ENCODE data around the gene CD200. TPM values are rescaled to one million over a fixed set of nuclear protein-coding genes. Genes with fewer than 3 reads are reported as not detected.
"Not testable (repeated sequence)": the region's sequence is repeated elsewhere in the genome, so short reads cannot be mapped to it uniquely, and the experiment has no call there.

The CD200 gene
- total RNA-seq, 1 donor from 2014 or later = 3.9 TPM

DNA sequence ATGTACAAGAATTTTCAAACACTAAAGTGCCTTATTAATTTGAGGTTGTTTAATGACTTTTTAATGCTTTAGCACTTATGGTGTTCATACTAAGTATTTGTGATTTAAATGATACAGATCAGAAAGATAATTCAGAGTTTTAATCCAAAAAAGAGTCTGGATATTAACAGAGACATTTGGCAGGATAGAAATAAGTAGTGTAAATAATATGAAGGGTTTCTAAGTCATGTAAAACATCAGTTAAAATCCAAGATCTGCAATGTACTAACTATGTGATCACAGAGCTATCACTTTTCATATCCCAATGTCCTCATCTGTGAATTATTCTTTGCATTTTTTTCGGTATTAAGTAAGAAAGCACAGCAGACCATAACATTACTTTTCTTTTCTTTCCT is 62.9 kb downstream of the CD200 start:
- Histone ChIP-seq H3K27ac (peak overlapping the region; percentile 13), H3K4me3 (no peak overlapping the region), H3K36me3 (no peaks in the 10 kb centered on the region), H3K27me3 (no peaks in the 10 kb centered on the region), H3K4me1 (peaks cover 15% of the 10 kb centered on the region), H3K9me3 (no peaks in the 10 kb centered on the region)
- intact Hi-C loops (cut with DNase I) = no loop called here
- TF ChIP-seq CTCF (IDR thresholded peaks at IDR 0.05) (no peak), POLR2A (IDR thresholded peaks at IDR 0.05) (no peak), POLR2AphosphoS5 (IDR thresholded peaks at IDR 0.05; ENCODE audit: insufficient read depth in 1 of 2, low read depth in 1 of 2) (no peak)
- no peak for DNase-seq (ENCODE audit: extremely low spot score in 2 of 2)

- H3K4me3 ChIP-seq = no peak overlapping the region
- H3K27ac ChIP-seq = no peak overlapping the region
- no peaks in the 10 kb centered on the region for H3K36me3 ChIP-seq
- no peak for TF ChIP-seq CTCF (IDR thresholded peaks at IDR 0.05)
- no peak for TF ChIP-seq POLR2AphosphoS5 (IDR thresholded peaks at IDR 0.05; ENCODE audit: insufficient read depth in 1 of 2, low read depth in 1 of 2)
- no peak for TF ChIP-seq POLR2A (IDR thresholded peaks at IDR 0.05)
- no peaks in the 10 kb centered on the region for H3K27me3 ChIP-seq
- peaks cover 6% of the 10 kb centered on the region for H3K4me1 ChIP-seq
- intact Hi-C loops (cut with DNase I) = no loop called here
- DNase-seq (ENCODE audit: extremely low spot score in 2 of 2) = no peak
- no peaks in the 10 kb centered on the region for H3K9me3 ChIP-seq
Observed at GRCh38 chr3:112397556-112397955, 64.6 kb downstream of the CD200 start.

DNA sequence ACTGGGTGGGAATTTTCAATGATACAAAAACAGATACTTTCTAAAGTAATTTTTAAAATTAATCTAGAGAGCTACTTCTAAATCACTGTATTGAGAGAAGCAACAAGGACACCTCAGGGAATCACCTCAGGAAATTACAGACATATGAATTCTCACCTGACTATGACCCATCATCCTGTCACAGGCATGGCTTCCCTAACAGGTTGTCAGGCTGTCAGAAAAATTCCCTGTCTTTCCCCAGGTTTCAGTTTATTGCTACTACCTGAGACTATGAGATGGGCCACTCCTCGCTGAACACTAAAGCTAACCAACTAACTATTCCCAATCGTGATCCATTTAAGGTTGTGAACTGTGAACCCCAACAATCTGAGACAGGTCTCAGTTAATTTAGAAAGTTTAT is 66.1 kb downstream of the CD200 start:
- TF ChIP-seq POLR2AphosphoS5 (IDR thresholded peaks at IDR 0.05; ENCODE audit: insufficient read depth in 1 of 2, low read depth in 1 of 2) = no peak
- TF ChIP-seq CTCF (IDR thresholded peaks at IDR 0.05) = no peak
- TF ChIP-seq POLR2A (IDR thresholded peaks at IDR 0.05) = no peak
- H3K27me3 ChIP-seq = no peaks in the 10 kb centered on the region
- no peak for DNase-seq (ENCODE audit: extremely low spot score in 2 of 2)
- H3K27ac ChIP-seq = no peak overlapping the region
- H3K36me3 ChIP-seq = no peaks in the 10 kb centered on the region
- H3K9me3 ChIP-seq = no peaks in the 10 kb centered on the region
- no peak overlapping the region for H3K4me3 ChIP-seq
- peaks cover 6% of the 10 kb centered on the region for H3K4me1 ChIP-seq
- intact Hi-C loops (cut with DNase I) = no loop called here

GRCh38 chr3:112399554-112399953 is 66.6 kb downstream of the CD200 start:
- H3K4me3 ChIP-seq; intact Hi-C loops (cut with DNase I); H3K4me1 ChIP-seq; H3K27ac ChIP-seq; H3K27me3 ChIP-seq; H3K9me3 ChIP-seq; DNase-seq (ENCODE audit: extremely low spot score in 2 of 2); H3K36me3 ChIP-seq: not testable (repeated sequence)

GRCh38 chr3:112400317-112400716 is 67.4 kb downstream of the CD200 start:
- H3K27me3 ChIP-seq; H3K4me3 ChIP-seq; H3K27ac ChIP-seq; DNase-seq (ENCODE audit: extremely low spot score in 2 of 2); H3K36me3 ChIP-seq; intact Hi-C loops (cut with DNase I); H3K9me3 ChIP-seq; H3K4me1 ChIP-seq: not testable (repeated sequence)

GRCh38 chr3:112401617-112402016 is 68.7 kb downstream of the CD200 start:
- Histone ChIP-seq H3K9me3 (no peaks in the 10 kb centered on the region), H3K36me3 (no peaks in the 10 kb centered on the region), H3K4me1 (no peaks in the 10 kb centered on the region), H3K4me3 (no peak overlapping the region), H3K27me3 (no peaks in the 10 kb centered on the region), H3K27ac (no peak overlapping the region)
- no peak for DNase-seq (ENCODE audit: extremely low spot score in 2 of 2)
- intact Hi-C loops (cut with DNase I) = no loop called here
- TF ChIP-seq POLR2AphosphoS5 (IDR thresholded peaks at IDR 0.05; ENCODE audit: insufficient read depth in 1 of 2, low read depth in 1 of 2) (no peak), POLR2A (IDR thresholded peaks at IDR 0.05) (no peak), CTCF (IDR thresholded peaks at IDR 0.05) (no peak)

Data from vagina (tissue), 2 donors.